ENCODE measurements around the gene PABPN1L.
"Not testable (repeated sequence)": the region's sequence is repeated elsewhere in the genome, so short reads cannot be mapped to it uniquely, and the experiment has no call there.

DNA sequence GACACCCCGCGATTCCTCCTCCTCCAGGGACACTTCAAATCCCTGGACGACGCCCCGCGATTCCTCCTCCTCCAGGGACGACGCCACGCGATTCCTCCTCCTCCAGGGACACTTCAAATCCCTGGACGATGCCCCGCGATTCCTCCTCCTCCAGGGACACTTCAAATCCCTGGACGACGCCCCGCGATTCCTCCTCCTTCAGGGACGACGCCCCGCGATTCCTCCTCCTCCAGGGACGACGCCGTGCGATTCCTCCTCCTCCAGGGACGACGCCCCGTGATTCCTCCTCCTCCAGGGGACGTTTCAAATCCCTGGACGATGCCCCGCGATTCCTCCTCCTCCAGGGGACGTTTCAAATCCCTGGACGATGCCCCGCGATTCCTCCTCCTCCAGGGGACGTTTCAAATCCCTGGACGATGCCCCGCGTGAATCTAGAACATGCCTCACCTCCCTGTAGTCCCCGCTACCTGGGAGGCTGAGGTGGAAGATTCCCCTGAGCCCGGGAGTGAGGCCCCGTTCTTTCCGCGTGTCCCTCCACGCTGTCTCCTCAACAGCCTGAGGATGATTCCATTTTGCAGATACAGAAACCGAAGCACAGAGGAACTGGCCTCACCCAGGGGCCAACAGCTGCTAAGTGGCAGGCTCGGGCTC is 23.4 kb upstream of the PABPN1L start:
- TF ChIP-seq, protein P1, sequence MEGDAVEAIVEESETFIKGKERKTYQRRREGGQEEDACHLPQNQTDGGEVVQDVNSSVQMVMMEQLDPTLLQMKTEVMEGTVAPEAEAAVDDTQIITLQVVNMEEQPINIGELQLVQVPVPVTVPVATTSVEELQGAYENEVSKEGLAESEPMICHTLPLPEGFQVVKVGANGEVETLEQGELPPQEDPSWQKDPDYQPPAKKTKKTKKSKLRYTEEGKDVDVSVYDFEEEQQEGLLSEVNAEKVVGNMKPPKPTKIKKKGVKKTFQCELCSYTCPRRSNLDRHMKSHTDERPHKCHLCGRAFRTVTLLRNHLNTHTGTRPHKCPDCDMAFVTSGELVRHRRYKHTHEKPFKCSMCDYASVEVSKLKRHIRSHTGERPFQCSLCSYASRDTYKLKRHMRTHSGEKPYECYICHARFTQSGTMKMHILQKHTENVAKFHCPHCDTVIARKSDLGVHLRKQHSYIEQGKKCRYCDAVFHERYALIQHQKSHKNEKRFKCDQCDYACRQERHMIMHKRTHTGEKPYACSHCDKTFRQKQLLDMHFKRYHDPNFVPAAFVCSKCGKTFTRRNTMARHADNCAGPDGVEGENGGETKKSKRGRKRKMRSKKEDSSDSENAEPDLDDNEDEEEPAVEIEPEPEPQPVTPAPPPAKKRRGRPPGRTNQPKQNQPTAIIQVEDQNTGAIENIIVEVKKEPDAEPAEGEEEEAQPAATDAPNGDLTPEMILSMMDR (IDR thresholded peaks at IDR 0.05), result not testable (repeated sequence)
- TF ChIP-seq POLR2A (IDR thresholded peaks at IDR 0.05), result not testable (repeated sequence)

Measured in sigmoid colon (tissue), 3 donors.